ENCODE results near the gene CDH3.

Gene CDH3

DNA sequence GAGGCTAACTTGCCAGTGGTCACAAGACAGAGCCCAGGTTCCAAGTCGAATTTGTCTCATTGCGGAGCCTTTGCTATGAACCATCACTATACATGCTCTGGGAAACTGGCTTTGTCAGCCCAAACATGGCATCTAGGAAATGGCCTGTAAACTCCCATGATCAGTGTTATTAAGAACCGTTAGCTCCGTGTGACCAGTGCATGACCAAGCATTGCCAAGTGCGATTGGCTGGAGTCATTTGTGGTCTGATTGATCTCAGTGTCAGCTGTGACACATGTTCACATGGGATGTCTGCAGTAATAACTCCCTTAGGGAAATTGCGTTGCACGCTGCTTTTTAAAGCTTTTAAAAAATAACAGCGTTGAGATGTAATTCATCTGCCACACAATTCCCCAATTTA lies 18.6 kb upstream of the CDH3 start:
- H3K36me3 ChIP-seq (ENCODE audit: control insufficient read depth, low read length) = no peaks in the 10 kb centered on the region
- H4K20me1 ChIP-seq (ENCODE audit: control insufficient read depth, insufficient read depth, low read depth, low read length) = no peaks in the 10 kb centered on the region
- H3K27me3 ChIP-seq (ENCODE audit: control insufficient read depth, low read length) = no peaks in the 10 kb centered on the region
- TF ChIP-seq, protein P1, sequence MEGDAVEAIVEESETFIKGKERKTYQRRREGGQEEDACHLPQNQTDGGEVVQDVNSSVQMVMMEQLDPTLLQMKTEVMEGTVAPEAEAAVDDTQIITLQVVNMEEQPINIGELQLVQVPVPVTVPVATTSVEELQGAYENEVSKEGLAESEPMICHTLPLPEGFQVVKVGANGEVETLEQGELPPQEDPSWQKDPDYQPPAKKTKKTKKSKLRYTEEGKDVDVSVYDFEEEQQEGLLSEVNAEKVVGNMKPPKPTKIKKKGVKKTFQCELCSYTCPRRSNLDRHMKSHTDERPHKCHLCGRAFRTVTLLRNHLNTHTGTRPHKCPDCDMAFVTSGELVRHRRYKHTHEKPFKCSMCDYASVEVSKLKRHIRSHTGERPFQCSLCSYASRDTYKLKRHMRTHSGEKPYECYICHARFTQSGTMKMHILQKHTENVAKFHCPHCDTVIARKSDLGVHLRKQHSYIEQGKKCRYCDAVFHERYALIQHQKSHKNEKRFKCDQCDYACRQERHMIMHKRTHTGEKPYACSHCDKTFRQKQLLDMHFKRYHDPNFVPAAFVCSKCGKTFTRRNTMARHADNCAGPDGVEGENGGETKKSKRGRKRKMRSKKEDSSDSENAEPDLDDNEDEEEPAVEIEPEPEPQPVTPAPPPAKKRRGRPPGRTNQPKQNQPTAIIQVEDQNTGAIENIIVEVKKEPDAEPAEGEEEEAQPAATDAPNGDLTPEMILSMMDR (IDR thresholded peaks at IDR 0.05; ENCODE audit: low read depth, low read length, poor library complexity, severe bottlenecking) = no peak
- TF ChIP-seq EZH2phosphoT487 (IDR thresholded peaks at IDR 0.05; ENCODE audit: borderline replicate concordance, low read length) = no peak
- no peaks in the 10 kb centered on the region for H3K4me1 ChIP-seq (ENCODE audit: control insufficient read depth, low read length)
- H3K79me2 ChIP-seq (ENCODE audit: control insufficient read depth, low read length) = no peaks in the 10 kb centered on the region
- H3K27ac ChIP-seq (ENCODE audit: low read depth, low read length) = no peak overlapping the region
- no peak overlapping the region for H3K4me3 ChIP-seq (ENCODE audit: low read length)
- no peaks in the 10 kb centered on the region for H3F3A ChIP-seq (ENCODE audit: control insufficient read depth, insufficient read depth)
- no peaks in the 10 kb centered on the region for H3K9me3 ChIP-seq (ENCODE audit: control insufficient read depth, insufficient read depth, low read length)
- no peak overlapping the region for H3K4me2 ChIP-seq (ENCODE audit: low read length)
- no peaks in the 10 kb centered on the region for H3K9me2 ChIP-seq (replicated peaks; ENCODE audit: control insufficient read depth, low read length)

DNA sequence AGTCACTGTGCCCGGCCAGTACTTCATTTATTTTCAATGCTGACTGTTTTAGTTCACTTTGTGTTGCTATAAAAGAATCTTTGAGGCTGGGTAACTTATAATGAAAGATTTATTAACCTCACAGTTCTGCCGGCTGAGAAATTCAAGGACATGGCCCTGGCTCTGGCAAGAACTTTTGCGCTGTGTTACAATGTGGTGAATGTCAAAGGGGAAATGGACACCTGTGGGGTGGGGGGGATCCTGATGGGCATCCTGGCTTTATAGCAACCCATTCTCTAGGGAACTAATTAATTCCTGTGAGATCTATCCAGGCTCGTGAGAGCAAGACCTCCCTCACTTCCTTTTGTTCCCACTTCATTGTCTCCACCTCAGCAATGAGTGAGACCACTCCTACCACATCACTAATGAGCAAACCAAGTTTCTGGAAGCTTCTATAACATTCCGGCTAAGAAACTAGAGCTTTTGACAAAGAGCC lies 17.1 kb upstream of the CDH3 start:
- no peak overlapping the region for H3K4me2 ChIP-seq (ENCODE audit: low read length)
- no peaks in the 10 kb centered on the region for H3K36me3 ChIP-seq (ENCODE audit: control insufficient read depth, low read length)
- H3K4me3 ChIP-seq (ENCODE audit: low read length) = no peak overlapping the region
- H3K27me3 ChIP-seq (ENCODE audit: control insufficient read depth, low read length) = no peaks in the 10 kb centered on the region
- no peaks in the 10 kb centered on the region for H3K9me3 ChIP-seq (ENCODE audit: control insufficient read depth, insufficient read depth, low read length)
- H3K79me2 ChIP-seq (ENCODE audit: control insufficient read depth, low read length) = no peaks in the 10 kb centered on the region
- H3K27ac ChIP-seq (ENCODE audit: low read depth, low read length) = no peak overlapping the region
- no peaks in the 10 kb centered on the region for H3K4me1 ChIP-seq (ENCODE audit: control insufficient read depth, low read length)
- no peaks in the 10 kb centered on the region for H3K9me2 ChIP-seq (replicated peaks; ENCODE audit: control insufficient read depth, low read length)
- H3F3A ChIP-seq (ENCODE audit: control insufficient read depth, insufficient read depth) = no peaks in the 10 kb centered on the region
- H4K20me1 ChIP-seq (ENCODE audit: control insufficient read depth, insufficient read depth, low read depth, low read length) = no peaks in the 10 kb centered on the region
- TF ChIP-seq EZH2phosphoT487 (IDR thresholded peaks at IDR 0.05; ENCODE audit: borderline replicate concordance, low read length) = no peak
- TF ChIP-seq, protein P1 (IDR thresholded peaks at IDR 0.05; ENCODE audit: low read depth, low read length, poor library complexity, severe bottlenecking) = no peak

DNA sequence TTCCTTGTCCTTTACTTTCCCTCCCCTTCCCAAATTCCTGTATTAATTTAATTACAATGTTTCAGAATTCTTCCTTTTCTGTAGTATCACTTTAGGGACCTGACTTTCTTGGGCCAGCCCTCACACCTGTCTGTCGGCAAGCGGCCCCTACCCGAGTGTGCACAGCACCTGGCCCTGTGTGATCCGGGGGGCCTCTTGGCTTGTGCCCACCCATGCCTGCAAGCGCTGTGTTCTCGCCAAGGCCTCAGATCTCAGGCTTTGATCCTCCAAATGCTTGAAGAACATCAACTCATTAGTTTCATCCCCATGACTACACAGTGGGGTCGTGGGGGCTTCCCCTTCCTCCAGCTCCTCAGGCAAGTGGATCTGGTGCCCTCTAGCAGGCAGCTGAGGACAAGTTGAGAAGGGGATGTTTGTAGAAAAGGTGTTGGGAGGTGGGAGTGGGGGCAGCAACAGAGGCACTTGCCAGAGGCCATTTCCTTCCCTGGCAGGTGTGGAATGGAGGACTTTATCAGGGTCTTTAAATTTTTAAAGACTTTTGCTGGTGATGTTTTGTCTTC lies 15.7 kb upstream of the CDH3 start:
- Histone ChIP-seq H3K27ac (ENCODE audit: low read depth, low read length) (no peak overlapping the region), H3K4me1 (ENCODE audit: control insufficient read depth, low read length) (no peaks in the 10 kb centered on the region), H3K4me2 (ENCODE audit: low read length) (no peak overlapping the region), H3K36me3 (ENCODE audit: control insufficient read depth, low read length) (no peaks in the 10 kb centered on the region), H3K27me3 (ENCODE audit: control insufficient read depth, low read length) (no peaks in the 10 kb centered on the region), H3F3A (ENCODE audit: control insufficient read depth, insufficient read depth) (no peaks in the 10 kb centered on the region), H3K79me2 (ENCODE audit: control insufficient read depth, low read length) (no peaks in the 10 kb centered on the region), H3K9me3 (ENCODE audit: control insufficient read depth, insufficient read depth, low read length) (no peaks in the 10 kb centered on the region), H3K4me3 (ENCODE audit: low read length) (no peak overlapping the region), H4K20me1 (ENCODE audit: control insufficient read depth, insufficient read depth, low read depth, low read length) (no peaks in the 10 kb centered on the region), H3K9me2 (replicated peaks; ENCODE audit: control insufficient read depth, low read length) (no peaks in the 10 kb centered on the region)
- no peak for TF ChIP-seq EZH2phosphoT487 (IDR thresholded peaks at IDR 0.05; ENCODE audit: borderline replicate concordance, low read length)
- TF ChIP-seq, protein P1 (IDR thresholded peaks at IDR 0.05; ENCODE audit: low read depth, low read length, poor library complexity, severe bottlenecking) = no peak

Data from DOHH2 (cell line).